NB4 (cell line): ENCODE measurements around the gene UST.
"Not testable (repeated sequence)": the region's sequence is repeated elsewhere in the genome, so short reads cannot be mapped to it uniquely, and the experiment has no call there.

ENCODE experiments used
- DNase-seq: peaks from one replicate; pipeline ENCODE4 v3.0.0; 2010; ENCODE audit warnings: low read depth
- H3K4me3 ChIP-seq: one replicate; pipeline ENCODE4 v1.5.1; 2011; ENCODE audit warnings: mild to moderate bottlenecking, low read depth, low read length, moderate library complexity
- MYC ChIP-seq: IDR thresholded peaks from 2 replicates; pipeline ENCODE4 v1.6.1; 2011; ENCODE audit warnings: low read depth, low read length
- POLR2A ChIP-seq: IDR thresholded peaks from 2 replicates; pipeline ENCODE4 v1.6.1; 2011; ENCODE audit warnings: mild to moderate bottlenecking; ENCODE audit not compliant: insufficient read length; ENCODE audit errors: extremely low read depth
- TF ChIP-seq, protein P1 (sequence below): IDR thresholded peaks from 2 replicates; pipeline ENCODE4 v1.6.1; 2011; ENCODE audit warnings: low read depth, low read length
- TF ChIP-seq, protein P2 (sequence below): IDR thresholded peaks from one replicate; pipeline ENCODE4 v1.5.1; 2012; ENCODE audit warnings: low read depth, low read length

Gene UST

DNA sequence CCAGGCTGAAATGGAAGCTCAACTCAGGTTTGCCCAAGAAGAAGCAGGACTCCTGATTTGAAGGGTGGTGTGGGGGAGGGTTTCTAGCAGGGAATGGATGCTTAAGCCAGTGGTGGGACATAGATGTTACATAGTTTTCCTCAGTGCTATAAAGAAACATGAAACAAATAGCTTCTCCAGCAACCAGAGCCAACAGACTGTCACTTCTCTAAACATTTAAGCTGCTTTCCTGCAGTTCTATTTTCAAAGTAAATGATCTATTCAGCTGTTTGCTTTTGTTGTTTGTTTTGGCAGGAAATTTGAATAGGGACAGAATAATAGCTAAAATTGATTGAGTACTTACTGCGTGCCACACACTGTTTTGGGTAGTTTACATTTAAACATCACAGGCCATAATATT lies 169.0 kb downstream of the UST start:
- no peak overlapping the region for H3K4me3 ChIP-seq
- TF ChIP-seq POLR2A, result no peak
- TF ChIP-seq, protein P1, sequence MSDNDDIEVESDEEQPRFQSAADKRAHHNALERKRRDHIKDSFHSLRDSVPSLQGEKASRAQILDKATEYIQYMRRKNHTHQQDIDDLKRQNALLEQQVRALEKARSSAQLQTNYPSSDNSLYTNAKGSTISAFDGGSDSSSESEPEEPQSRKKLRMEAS, result no peak
- TF ChIP-seq, protein P2, sequence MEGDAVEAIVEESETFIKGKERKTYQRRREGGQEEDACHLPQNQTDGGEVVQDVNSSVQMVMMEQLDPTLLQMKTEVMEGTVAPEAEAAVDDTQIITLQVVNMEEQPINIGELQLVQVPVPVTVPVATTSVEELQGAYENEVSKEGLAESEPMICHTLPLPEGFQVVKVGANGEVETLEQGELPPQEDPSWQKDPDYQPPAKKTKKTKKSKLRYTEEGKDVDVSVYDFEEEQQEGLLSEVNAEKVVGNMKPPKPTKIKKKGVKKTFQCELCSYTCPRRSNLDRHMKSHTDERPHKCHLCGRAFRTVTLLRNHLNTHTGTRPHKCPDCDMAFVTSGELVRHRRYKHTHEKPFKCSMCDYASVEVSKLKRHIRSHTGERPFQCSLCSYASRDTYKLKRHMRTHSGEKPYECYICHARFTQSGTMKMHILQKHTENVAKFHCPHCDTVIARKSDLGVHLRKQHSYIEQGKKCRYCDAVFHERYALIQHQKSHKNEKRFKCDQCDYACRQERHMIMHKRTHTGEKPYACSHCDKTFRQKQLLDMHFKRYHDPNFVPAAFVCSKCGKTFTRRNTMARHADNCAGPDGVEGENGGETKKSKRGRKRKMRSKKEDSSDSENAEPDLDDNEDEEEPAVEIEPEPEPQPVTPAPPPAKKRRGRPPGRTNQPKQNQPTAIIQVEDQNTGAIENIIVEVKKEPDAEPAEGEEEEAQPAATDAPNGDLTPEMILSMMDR, result no peak
- TF ChIP-seq MYC, result no peak
- DNase-seq, result no peak

DNA sequence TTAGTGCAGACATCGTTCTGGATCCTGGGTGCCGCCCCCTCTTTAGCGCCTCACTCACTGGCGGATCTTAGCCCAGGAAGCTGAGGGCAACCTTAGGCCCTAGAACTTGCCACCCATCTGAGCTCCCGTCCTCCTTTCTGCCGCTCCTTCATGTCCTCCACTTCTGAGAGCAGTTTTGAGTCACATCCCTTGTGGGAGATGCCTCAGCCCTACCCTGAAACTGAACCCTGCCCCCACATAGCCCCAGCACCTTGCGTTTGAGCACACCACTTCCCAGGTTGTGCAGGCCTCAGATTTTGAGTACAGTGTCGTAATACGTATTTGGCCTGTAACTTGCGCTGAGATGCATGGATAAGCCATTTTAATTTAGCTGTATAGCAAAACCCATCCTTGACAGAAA lies 169.7 kb downstream of the UST start:
- not testable (repeated sequence) for H3K4me3 ChIP-seq, DNase-seq

DNA sequence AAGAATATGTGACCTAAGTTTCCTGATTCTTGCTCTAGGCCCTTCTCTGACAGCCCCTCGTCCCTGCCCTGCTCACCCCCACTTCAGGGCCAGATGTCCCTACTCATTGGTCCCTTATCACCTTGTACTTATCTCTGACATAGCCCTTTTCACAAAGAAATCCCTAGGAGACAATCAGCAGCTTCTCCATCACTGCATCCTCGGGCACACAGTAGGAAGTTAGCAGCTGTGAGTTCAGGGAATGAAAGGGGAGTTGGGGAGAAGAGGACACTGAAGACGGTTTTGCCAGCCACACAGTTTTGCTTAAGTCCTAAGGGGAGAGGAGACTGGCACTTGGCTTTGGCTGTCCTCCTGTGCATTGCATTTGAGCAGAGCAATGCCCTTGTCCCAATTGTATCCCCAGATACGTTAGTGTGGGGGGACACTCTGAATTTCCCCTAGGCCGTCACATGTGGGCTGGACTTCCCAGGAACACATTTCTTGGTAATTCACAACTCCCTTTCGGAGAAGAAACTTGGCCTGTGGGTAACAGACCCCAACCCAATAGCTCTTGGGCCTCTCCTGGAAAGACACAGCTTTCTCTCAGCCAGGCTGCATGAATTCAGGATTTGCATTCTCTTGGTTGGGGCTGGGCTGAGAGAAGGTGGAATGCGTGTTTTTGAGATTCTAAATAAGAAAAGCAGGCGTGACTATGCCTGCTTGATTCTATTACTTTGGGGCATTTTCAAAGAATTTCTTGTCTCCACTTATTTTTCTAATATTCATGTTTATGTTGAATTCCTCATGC lies 177.6 kb downstream of the UST start:
- no peak for DNase-seq
- H3K4me3 ChIP-seq, result no peak overlapping the region
- TF ChIP-seq POLR2A (no peak), MYC (no peak)
- TF ChIP-seq, protein P2, result no peak
- TF ChIP-seq, protein P1, result no peak

DNA sequence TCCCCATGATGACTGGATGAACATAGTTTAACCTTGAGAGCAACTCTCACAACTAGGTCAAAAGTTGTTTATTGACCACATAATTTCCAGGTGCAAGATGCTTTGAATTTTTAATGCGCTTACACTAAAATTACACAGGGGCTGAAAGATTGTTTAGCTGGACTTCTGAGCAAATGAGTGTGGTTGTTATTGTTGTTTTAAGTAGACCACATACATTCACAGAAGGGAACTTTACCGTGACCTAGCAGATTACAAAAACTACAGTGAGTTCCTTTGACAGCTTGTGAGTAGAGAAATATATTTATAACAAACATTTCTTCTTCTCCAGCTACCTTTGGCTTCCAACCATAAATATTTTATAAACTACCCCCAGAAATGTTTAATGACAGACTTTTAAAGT lies 178.9 kb downstream of the UST start:
- TF ChIP-seq, protein P1, result no peak
- TF ChIP-seq, protein P2, result no peak
- no peak for TF ChIP-seq MYC
- TF ChIP-seq POLR2A, result no peak
- H3K4me3 ChIP-seq, result no peak overlapping the region
- no peak for DNase-seq

DNA sequence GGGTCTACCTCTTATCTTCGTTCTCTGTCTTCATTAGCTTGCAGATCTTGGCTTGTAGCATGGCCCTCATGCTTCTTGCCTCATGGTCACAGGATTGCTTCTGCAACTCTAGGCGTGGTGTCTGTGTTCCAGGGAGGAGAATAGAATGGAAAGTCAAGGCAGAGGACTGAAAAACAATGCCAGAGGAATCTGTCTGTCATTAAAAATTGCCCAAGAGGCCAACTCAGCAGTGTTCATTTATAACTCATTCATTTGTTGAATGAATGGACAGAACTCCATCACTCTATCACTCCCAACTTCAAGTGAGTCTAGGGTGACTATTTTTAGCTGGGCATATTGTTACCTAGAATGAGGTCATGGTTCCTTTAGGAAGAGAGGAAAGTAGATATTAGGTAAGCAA lies 179.6 kb downstream of the UST start:
- TF ChIP-seq POLR2A, result no peak
- TF ChIP-seq, protein P1, result no peak
- TF ChIP-seq MYC, result no peak
- TF ChIP-seq, protein P2, result no peak
- H3K4me3 ChIP-seq, result no peak overlapping the region
- no peak for DNase-seq

DNA sequence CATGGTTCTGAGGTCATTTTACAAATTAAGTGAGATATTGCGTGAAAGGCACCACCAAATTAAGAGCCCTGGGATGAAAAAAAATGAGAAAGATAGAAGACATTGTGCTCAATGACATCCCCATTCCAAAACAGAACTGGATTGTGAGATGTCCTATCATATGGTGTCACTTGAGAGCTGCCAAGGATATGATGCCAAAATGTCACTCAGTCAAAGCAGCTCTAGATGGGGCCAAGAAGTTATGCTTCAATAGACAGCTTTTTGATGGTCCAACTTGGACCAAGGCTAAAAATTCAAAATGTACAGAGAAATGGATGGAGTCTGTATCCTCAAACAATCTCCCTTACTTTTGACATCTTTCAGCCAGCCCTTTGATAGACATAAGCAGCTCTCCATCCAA lies 180.8 kb downstream of the UST start:
- TF ChIP-seq POLR2A (no peak), MYC (no peak)
- TF ChIP-seq, protein P2, result no peak
- TF ChIP-seq, protein P1, result no peak
- H3K4me3 ChIP-seq, result no peak overlapping the region
- DNase-seq, result no peak
